ENCODE results near the gene CDK5RAP2.

Gene CDK5RAP2

GRCh38 chr9:120482424-120483186, 97.4 kb downstream of the CDK5RAP2 start:
- Mint-ChIP-seq H3K27me3 (ENCODE audit: low read depth) (no peaks in the 10 kb centered on the region), H3K27ac (no peak overlapping the region), H3K9me3 (no peaks in the 10 kb centered on the region), H3K4me3 (no peak overlapping the region), H3K4me1 (peaks cover 5% of the 10 kb centered on the region), H3K36me3 (ENCODE audit: low read depth) (peaks cover 36% of the 10 kb centered on the region)
- TF ChIP-seq CTCF (IDR thresholded peaks at IDR 0.05; ENCODE audit: unreplicated experiment in 3 of 3) = no peak

- Mint-ChIP-seq H3K9me3 (no peaks in the 10 kb centered on the region), H3K4me3 (no peak overlapping the region), H3K4me1 (peaks cover 9% of the 10 kb centered on the region), H3K36me3 (ENCODE audit: low read depth) (peaks cover 35% of the 10 kb centered on the region), H3K27me3 (ENCODE audit: low read depth) (no peaks in the 10 kb centered on the region), H3K27ac (no peak overlapping the region)
- TF ChIP-seq CTCF (IDR thresholded peaks at IDR 0.05; ENCODE audit: unreplicated experiment in 3 of 3) = no peak
These were observed 98.1 kb downstream of the CDK5RAP2 start for GRCh38 chr9:120481846-120482245.

GRCh38 chr9:120481248-120481647, 98.7 kb downstream of the CDK5RAP2 start:
- Mint-ChIP-seq H3K27me3 (ENCODE audit: low read depth) (no peaks in the 10 kb centered on the region), H3K27ac (no peak overlapping the region), H3K9me3 (no peaks in the 10 kb centered on the region), H3K36me3 (ENCODE audit: low read depth) (peaks cover 29% of the 10 kb centered on the region), H3K4me1 (peaks cover 9% of the 10 kb centered on the region), H3K4me3 (no peak overlapping the region)
- TF ChIP-seq CTCF (IDR thresholded peaks at IDR 0.05; ENCODE audit: unreplicated experiment in 3 of 3) = no peak

GRCh38 chr9:120480707-120481106, 99.3 kb downstream of the CDK5RAP2 start:
- Mint-ChIP-seq H3K27ac (no peak overlapping the region), H3K4me3 (no peak overlapping the region), H3K9me3 (no peaks in the 10 kb centered on the region), H3K36me3 (ENCODE audit: low read depth) (peaks cover 29% of the 10 kb centered on the region), H3K4me1 (peaks cover 13% of the 10 kb centered on the region), H3K27me3 (ENCODE audit: low read depth) (no peaks in the 10 kb centered on the region)
- no peak for TF ChIP-seq CTCF (IDR thresholded peaks at IDR 0.05; ENCODE audit: unreplicated experiment in 3 of 3)

GRCh38 chr9:120478208-120478607, 101.8 kb downstream of the CDK5RAP2 start:
- H3K27me3 Mint-ChIP-seq (ENCODE audit: low read depth) = no peaks in the 10 kb centered on the region
- no peak overlapping the region for H3K27ac Mint-ChIP-seq
- TF ChIP-seq CTCF (IDR thresholded peaks at IDR 0.05; ENCODE audit: unreplicated experiment in 3 of 3) = no peak
- no peaks in the 10 kb centered on the region for H3K9me3 Mint-ChIP-seq
- peaks cover 41% of the 10 kb centered on the region for H3K36me3 Mint-ChIP-seq (ENCODE audit: low read depth)
- no peak overlapping the region for H3K4me3 Mint-ChIP-seq
- H3K4me1 Mint-ChIP-seq = peaks cover 15% of the 10 kb centered on the region

GRCh38 chr9:120477534-120478001, 102.4 kb downstream of the CDK5RAP2 start:
- Mint-ChIP-seq H3K9me3 (no peaks in the 10 kb centered on the region), H3K27me3 (ENCODE audit: low read depth) (no peaks in the 10 kb centered on the region), H3K4me3 (no peak overlapping the region), H3K36me3 (ENCODE audit: low read depth) (peaks cover 34% of the 10 kb centered on the region), H3K27ac (peak overlapping the region in 1 of 3 experiments; percentile 19), H3K4me1 (peaks cover 15% of the 10 kb centered on the region)
- TF ChIP-seq CTCF (IDR thresholded peaks at IDR 0.05; ENCODE audit: unreplicated experiment in 3 of 3) = peak; percentile 76 to 82 (median 78)

Measured in nephron (organoid).